GM19452 (cell line): ENCODE data around the gene HES4.
"Not testable (repeated sequence)": the region's sequence is repeated elsewhere in the genome, so short reads cannot be mapped to it uniquely, and the experiment has no call there.

ENCODE experiments used
- ATAC-seq: cut with Tn5 transposase; IDR thresholded peaks from one replicate; pipeline ENCODE4 v1.9.1; 2021; ENCODE audit not compliant: unreplicated experiment

The HES4 gene

GRCh38 chr1:1019122-1019999 is 19.5 kb upstream of the HES4 start:
- peak; percentile 56 for ATAC-seq

DNA sequence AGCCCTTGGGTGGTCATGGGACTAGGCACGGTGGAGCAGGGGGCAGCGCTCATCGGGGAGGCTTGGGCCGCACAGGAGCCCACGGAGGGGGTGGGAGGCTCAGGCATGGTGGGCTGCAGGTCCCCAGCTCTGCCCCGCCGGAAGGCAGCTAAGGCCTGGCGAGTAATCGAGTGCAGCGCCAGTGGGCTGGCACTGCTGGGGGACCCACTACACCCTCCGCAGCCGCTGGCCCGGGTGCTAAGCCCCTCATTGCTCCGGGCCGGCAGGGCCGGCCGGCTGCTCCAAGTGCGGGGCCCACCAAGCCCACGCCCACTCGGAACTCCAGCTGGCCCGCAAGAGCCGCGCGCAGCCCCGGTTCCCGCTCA is 18.4 kb upstream of the HES4 start:
- ATAC-seq, result not testable (repeated sequence)

GRCh38 chr1:1017397-1018320 is 17.8 kb upstream of the HES4 start:
- not testable (repeated sequence) for ATAC-seq

- no peak for ATAC-seq
These were observed 15.1 kb upstream of the HES4 start for GRCh38 chr1:1014799-1015681.

- no peak for ATAC-seq
These were observed 14.2 kb upstream of the HES4 start for GRCh38 chr1:1013922-1014648.

GRCh38 chr1:1013105-1013921 is 13.4 kb upstream of the HES4 start, which contains the start of gene ISG15:
TSS of gene ISG15 (plus strand) at chr1:1013497. CDS start at chr1:1013574, 77 bp downstream.
- ATAC-seq, result peak; percentile 80

GRCh38 chr1:1012736-1013104 is 12.8 kb upstream of the HES4 start:
- not testable (repeated sequence) for ATAC-seq

GRCh38 chr1:1011396-1011949 is 11.6 kb upstream of the HES4 start:
- ATAC-seq, result no peak

DNA sequence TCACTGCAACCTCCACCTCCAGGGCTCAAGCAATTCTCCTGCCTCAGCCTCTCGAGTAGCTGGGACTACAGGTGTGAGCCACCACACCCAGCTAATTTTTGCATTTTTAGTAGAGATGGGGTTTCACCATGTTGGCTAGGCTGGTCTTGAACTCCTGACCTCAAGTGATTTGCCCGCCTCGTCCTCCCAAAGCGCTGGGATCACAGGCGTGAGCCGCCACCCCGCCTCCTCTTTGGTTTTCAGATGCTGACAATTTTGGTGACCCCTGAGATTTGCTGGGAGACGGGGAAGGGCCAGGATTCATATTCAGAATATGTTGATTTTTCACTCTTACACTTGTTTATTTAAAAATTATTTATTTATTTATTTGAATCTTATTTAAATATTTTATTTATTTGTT is 10.2 kb upstream of the HES4 start:
- not testable (repeated sequence) for ATAC-seq

DNA sequence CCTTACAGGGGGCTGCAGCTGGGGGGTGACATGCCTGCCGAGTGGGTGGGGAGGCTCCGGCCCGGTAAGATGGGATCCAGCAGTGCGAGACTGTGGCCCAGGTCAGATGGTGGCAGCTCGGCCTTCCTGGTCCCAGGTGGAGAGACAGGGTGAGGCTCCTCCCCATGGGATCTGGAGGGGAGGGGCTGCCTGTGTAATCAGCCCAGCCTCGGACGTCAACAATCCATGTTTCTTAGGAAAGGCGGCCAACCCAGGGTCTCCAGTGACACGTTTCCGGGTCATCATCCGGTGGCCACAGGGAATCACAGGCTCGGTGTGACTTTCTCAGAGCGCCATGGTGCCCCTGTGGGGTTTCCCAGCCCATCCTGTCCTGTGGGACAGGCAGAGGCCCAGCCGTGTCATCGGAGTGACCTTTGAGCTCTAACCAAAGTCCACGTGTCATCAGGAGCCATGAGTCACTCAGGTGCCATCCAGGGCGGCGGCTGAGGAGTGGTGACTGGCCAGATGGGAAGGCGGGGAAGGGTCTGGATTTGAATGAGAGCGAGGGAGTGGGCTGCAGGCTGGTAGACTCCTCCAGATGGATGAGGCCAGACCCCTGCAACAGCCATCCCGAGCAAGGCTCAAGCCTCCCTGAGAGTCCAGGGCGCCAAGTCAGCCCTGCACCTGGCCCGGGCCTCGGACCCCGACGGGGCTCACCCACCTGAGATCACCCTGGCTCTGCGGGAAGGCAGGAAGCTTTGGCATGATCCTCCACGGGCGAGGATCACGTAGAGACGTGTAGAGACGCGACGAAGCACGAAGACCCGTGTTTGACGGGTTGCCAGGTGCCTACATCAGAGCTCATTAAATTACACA is 6.6 kb upstream of the HES4 start:
- no peak for ATAC-seq

GRCh38 chr1:1005774-1006304 is 5.9 kb upstream of the HES4 start:
- ATAC-seq, result no peak

DNA sequence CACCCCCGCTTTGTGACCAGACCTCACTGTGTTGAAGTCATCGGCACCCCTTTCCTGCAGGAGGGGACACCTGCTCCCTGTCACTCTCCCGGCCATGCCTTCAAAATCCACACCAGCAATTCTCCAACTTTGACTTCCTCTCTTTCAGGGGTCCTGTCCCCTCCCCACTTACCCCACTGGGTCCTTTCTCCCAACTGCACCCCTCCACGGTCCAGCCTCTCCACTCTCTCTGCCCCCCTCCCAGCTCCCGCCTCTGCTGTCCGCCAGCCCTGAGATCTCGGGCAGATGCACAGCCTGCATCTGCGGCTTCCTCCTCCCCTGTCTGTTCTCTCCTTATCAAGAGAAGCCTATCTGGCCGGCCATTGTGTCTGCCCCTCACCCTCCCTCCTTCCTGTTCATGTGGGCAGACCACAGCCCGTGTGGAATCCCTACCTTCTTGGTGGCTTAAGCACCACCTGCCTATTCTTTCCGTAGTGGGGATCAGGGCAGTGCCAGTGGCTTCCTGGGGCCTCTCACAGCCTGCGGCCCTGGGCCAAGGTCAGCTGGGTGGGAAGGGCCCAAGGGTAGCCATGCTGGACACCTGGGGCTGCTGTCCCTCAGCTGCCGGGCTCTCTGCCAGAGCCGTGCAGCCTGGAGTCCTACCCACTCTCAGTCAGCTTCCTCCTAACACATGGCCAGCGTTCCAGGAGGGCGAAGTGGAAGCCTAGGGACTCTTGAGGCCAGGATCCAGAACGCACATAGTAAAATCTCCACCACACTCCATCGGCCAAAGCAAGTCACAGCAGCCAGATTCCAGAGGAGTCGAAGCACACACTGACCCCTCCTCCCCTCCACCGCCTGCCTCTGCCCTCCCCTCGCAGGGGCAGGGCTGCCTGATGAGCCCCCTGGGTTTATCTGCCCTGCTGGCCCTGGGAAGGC is 5.1 kb upstream of the HES4 start:
- no peak for ATAC-seq

- no peak for ATAC-seq
These were observed 4.5 kb upstream of the HES4 start for GRCh38 chr1:1004420-1004779.

- no peak for ATAC-seq
These were observed 3.9 kb upstream of the HES4 start for GRCh38 chr1:1003618-1004419.

DNA sequence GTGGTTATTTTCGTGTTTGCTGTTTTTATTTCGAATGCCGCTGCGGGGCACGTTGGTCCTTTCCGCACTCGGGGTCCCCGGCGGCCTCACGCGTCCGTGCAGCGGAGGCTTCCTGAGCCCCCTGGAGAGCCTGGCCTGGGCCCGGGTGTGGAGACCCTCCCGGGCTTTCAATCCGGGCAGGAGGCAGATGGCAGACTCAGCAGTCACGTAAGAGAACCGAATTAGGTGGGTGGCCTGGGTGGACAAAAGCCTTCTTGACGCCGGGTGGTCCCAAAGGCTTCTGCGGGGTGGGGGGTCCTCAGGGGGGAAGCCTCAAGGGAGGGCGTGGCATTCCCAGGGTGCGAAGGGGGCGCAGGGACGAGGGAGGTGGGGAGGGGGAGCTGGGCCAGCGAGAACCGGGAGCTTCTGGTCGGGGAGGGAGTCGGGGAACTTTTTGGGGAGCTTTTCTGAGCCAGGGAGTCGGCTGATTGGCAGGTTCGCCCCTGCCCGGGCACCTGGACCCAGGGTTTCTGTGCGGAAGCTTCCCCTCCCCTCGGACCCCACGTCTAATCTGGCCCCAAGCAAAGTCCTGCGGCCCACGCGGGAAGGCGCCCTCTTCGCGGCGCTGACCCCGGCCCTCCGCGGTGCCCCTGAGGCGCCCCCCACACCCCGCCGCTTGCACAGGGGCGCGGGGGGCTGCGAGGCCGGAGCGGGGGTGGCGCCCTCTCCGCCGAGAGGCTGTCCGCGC is 1.3 kb upstream of the HES4 start:
- ATAC-seq, result no peak
